IPS DF 6.9 (cell line): ENCODE data around the gene MCU.

Experiments used
- DNase-seq: peaks from one replicate; pipeline ENCODE4 v3.0.0-alpha.2; 2013; ENCODE audit warnings: low read depth, low spot score
- H3K27ac ChIP-seq: one replicate; pipeline ENCODE4 v1.5.1; 2013; ENCODE audit warnings: low read length, control low read depth
- H3K27me3 ChIP-seq: 2 replicates; pipeline ENCODE4 v1.6.1; 2013; ENCODE audit warnings: mild to moderate bottlenecking, low read length; ENCODE audit not compliant: control insufficient read depth, insufficient read depth
- H3K36me3 ChIP-seq: 2 replicates; pipeline ENCODE4 v1.6.1; 2013; ENCODE audit warnings: low read length; ENCODE audit not compliant: control insufficient read depth, insufficient read depth
- H3K4me1 ChIP-seq: 2 replicates; pipeline ENCODE4 v1.6.1; 2013; ENCODE audit warnings: low read length; ENCODE audit not compliant: control insufficient read depth, insufficient read depth
- H3K4me3 ChIP-seq: 2 replicates; pipeline ENCODE4 v1.5.1; 2013; ENCODE audit warnings: mild to moderate bottlenecking, low read length
- H3K9me3 ChIP-seq: 2 replicates; pipeline ENCODE4 v1.6.1; 2013; ENCODE audit warnings: low read length, inconsistent platforms; ENCODE audit not compliant: control insufficient read depth, insufficient read depth
- WGBS: extraction: QIAGEN DNeasy Blood & Tissue Kit; methylation state at CpG from one replicate; pipeline ENCODE4 v1.1.7; 2013; ENCODE audit warnings: mixed read lengths, missing lambda C conversion rate; ENCODE audit not compliant: insufficient read length, insufficient coverage; 5-methylcytosine and 5-hydroxymethylcytosine counted together

Gene MCU

DNA sequence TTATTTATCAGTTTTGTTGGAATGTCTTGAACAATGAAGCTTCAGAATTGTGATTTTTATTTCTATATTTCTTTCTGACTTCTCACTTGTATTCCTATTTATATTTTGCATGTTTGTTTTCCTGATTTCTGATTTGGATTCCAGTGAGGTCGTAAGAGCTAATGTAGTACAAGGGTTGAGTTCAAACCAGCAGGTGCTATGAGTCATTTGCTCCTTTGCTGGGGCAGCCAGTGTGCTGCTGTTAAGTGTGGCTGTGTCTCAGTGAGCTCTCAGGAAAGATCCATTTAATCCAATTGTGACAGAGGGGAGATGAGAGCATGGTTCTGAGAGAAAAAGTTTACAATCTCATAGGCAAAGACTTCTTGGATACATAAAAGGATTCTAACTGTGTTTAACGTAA lies 48.6 kb downstream of the MCU start:
- no peaks in the 10 kb centered on the region for H3K27me3 ChIP-seq
- H3K27ac ChIP-seq = no peak overlapping the region
- H3K9me3 ChIP-seq = no peaks in the 10 kb centered on the region
- H3K4me1 ChIP-seq = peaks cover 1% of the 10 kb centered on the region; the same call in 1 of the 2 replicates
- H3K36me3 ChIP-seq = no peaks in the 10 kb centered on the region; the same call in 1 of the 2 replicates
- no peak for DNase-seq
- H3K4me3 ChIP-seq = no peak overlapping the region
- no CpG with 5 or more reads among the region's 2 CpGs for WGBS

DNA sequence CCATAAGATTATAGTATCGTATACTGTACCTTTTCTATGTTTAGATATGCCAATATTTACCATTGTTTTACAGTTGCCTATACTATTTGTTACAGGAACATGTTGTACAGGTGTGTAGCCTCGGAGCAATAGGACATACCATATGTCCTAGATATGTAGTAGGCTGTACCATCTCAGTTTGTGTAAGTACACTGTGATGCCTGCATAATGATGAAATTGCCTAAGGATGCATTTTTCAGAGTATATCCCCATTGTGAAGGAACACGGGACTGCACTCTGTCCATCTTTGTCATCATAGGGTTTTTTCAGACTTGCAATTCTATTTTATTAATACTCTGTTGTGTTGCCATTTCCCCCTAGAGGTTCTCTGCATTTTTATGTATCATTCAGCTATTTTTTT lies 50.1 kb downstream of the MCU start:
- no peaks in the 10 kb centered on the region for H3K9me3 ChIP-seq
- no peak for DNase-seq
- H3K4me1 ChIP-seq = peaks cover 1% of the 10 kb centered on the region; the same call in 1 of the 2 replicates
- H3K36me3 ChIP-seq = no peaks in the 10 kb centered on the region; the same call in 1 of the 2 replicates
- H3K27me3 ChIP-seq = no peaks in the 10 kb centered on the region
- no CpG with 5 or more reads among the region's 3 CpGs for WGBS
- no peak overlapping the region for H3K27ac ChIP-seq
- no peak overlapping the region for H3K4me3 ChIP-seq

DNA sequence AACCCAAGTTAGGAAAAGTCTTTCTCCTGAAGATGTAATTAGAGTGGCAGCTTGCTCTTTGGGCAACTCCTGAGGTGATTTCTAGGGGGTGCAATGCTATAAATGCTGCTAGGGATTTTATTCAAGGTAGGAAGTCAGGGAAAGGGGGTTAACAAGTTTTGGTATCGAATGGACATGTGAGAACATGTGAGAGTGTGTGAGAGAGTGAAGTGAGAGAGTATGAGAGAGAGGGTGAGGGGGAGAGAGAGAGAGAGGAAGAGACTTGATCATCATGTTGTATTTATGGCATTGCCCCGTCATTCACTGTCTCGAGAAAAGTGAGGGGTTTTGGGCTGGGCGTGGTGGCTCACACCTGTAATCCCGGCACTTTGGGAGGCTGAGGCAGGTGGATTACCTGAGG lies 50.9 kb downstream of the MCU start:
- WGBS = 100% methylated on average over 1 of the region's 5 CpGs
- Histone ChIP-seq H3K4me3 (no peak overlapping the region), H3K4me1 (peaks cover 1% of the 10 kb centered on the region; the same call in 1 of the 2 replicates), H3K27me3 (no peaks in the 10 kb centered on the region), H3K36me3 (no peaks in the 10 kb centered on the region; the same call in 1 of the 2 replicates), H3K9me3 (no peaks in the 10 kb centered on the region), H3K27ac (no peak overlapping the region)
- no peak for DNase-seq

DNA sequence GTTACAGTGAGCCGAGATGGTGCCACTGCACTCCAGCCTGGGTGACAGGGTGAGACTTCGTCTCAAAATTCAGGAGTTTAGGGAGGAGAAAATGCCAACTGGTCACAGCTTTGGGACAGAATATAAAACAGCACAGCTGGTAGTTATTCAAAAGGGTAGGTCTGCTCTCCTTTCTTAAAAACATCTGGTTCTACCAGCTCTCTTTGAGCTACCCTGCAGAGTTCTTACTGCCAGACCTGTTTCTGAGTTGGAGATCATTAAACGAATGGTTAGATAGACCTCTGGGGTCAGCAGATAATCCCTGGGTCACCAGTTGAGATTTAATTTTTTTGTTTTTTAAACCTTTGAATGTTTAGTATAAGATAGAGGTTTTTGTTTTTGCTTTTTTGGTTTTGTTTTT lies 52.6 kb downstream of the MCU start:
- Histone ChIP-seq H3K9me3 (no peaks in the 10 kb centered on the region), H3K27me3 (no peaks in the 10 kb centered on the region), H3K36me3 (no peaks in the 10 kb centered on the region; the same call in 1 of the 2 replicates), H3K4me1 (no peaks in the 10 kb centered on the region; the same call in 1 of the 2 replicates), H3K27ac (no peak overlapping the region), H3K4me3 (no peak overlapping the region)
- WGBS = no CpG with 5 or more reads among the region's 3 CpGs
- no peak for DNase-seq

DNA sequence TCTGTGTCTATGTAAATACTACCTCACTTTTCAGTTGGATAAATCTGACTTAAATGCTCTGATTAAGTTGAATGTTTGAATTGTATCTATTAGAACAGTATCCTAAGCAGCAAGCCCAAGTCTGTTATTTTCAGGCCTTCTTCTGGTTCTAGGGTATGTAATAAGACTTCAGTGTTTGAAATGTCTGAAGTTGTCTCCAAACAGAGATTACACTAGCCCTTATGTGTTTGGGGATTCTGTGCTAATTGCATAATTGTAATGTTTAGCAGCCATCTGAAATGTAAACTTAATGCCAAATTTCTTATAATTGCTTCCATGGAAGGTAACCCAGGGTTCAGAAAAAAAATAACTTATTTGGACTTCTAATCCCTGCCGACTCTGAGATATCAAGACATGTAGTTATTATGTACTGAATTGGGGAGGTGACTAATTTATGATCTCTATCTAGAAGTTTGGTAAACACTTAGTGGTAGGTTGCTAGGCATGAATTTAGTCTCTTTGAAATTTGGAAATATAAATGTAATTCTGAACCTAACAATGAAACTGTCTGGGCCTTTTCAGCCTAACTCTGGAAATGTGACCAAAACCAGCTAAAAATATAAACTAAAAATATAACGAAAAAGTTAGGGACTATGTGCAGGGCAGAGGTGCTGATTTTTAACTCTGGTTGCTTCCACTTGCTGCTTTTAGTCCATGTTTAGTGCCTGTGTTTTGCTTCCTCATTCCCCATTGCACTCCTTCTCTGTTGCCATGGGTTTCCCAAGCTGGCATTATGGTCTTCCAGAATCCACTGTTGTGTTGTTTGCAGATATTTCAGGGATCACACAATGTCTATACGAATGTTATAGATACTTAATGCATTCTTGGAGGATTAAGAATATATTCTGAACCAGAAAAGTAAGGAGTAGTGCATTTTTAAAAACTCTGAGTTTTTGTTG lies 54.8 kb downstream of the MCU start:
- no peak overlapping the region for H3K4me3 ChIP-seq
- H3K4me1 ChIP-seq = no peaks in the 10 kb centered on the region; the same call in 1 of the 2 replicates
- no peaks in the 10 kb centered on the region; the same call in 1 of the 2 replicates for H3K36me3 ChIP-seq
- WGBS = no CpG with 5 or more reads among the region's 3 CpGs
- no peak overlapping the region for H3K27ac ChIP-seq
- no peaks in the 10 kb centered on the region for H3K9me3 ChIP-seq
- no peaks in the 10 kb centered on the region for H3K27me3 ChIP-seq
- DNase-seq = no peak

DNA sequence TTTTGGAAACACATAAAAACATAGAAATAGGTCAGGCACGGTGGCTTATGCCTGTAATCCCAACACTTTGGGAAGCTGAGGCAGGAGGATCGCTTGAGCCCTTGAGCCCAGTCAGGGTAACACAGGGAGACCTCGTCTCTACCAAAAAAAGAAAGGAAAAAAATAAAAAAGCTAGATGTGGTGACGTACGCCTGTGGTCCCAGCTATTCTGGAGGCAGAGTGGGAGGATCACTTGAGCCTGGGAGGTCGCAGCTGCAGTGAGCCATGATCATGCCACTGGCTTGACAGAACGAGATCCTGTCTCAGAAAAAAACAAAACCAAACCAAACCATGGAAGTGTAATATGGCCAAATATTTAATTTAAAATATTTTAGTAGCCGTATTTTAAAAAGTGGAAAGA lies 55.6 kb downstream of the MCU start:
- H3K9me3 ChIP-seq = no peaks in the 10 kb centered on the region
- no peak for DNase-seq

DNA sequence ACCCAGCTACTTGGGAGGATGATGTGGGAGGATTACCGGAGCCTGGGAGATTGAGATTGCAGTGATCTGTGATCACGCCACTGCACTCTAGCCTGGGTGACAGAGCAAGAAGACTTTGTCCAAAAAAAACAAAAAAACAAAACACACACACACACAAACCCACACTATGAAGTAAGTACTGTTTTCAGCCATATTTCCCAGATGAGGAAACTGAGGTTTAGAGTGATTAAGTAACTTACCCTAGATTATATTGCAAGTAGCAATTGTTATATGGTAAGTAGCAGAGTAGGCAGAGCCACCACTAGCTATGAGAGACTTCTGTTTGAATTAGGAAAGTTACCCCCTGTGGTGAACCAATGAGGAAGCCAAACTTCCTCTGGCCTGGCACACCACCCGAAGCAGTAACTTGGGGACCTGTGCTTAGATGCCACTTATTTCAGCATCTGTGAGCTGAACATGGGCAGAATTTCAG lies 61.9 kb downstream of the MCU start:
- no CpG with 5 or more reads among the region's 3 CpGs for WGBS
- Histone ChIP-seq H3K27ac (no peak overlapping the region), H3K36me3 (no peaks in the 10 kb centered on the region), H3K4me1 (peaks cover 8% of the 10 kb centered on the region; the same call in 1 of the 2 replicates), H3K27me3 (no peaks in the 10 kb centered on the region), H3K4me3 (no peak overlapping the region), H3K9me3 (no peaks in the 10 kb centered on the region)
- DNase-seq = no peak

More for the DNA sequence above, 55.6 kb downstream of the MCU start:
- Histone ChIP-seq H3K4me1 (no peaks in the 10 kb centered on the region; the same call in 1 of the 2 replicates), H3K27me3 (no peaks in the 10 kb centered on the region), H3K36me3 (no peaks in the 10 kb centered on the region), H3K27ac (no peak overlapping the region), H3K4me3 (no peak overlapping the region)
- no CpG with 5 or more reads among the region's 8 CpGs for WGBS

DNA sequence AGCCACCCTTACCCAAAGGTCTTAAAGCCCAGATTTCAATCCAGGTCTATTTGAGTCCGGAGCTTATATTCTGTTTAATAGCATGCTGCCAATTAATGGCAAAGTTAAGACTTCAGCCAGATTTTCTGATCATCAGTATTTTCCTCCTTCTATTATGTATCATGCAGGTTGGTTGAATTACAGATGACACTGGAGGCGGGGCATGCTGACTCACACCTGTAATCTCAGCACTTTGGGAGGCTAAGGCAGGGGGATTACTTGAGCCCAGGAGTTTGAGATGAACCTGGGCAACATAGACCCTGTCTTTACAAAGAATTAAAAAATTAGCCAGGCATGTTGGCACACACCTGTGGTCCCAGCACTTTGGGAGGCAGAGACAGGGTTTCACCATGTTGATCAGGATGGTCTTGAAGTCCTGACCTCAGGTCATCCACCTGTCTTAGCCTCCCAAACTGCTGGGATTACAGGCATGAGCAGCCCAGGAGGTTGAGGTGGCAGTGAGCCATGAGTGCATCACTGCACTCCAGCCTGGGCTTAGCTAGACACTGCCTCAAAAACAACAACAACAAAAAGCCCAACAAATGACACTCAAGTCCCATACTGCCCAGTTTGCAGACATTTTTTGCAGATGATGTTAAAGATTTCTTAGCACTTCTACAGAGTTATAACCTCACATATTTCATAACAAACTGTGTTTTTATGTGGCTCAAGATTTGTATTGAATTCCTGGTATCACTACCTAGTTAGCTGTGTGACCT lies 62.5 kb downstream of the MCU start:
- Histone ChIP-seq H3K36me3 (no peaks in the 10 kb centered on the region), H3K9me3 (no peaks in the 10 kb centered on the region), H3K4me1 (peaks cover 8% of the 10 kb centered on the region; the same call in 1 of the 2 replicates), H3K27me3 (no peaks in the 10 kb centered on the region), H3K4me3 (no peak overlapping the region), H3K27ac (no peak overlapping the region)
- no peak for DNase-seq
- WGBS = no CpG with 5 or more reads among the region's 2 CpGs

DNA sequence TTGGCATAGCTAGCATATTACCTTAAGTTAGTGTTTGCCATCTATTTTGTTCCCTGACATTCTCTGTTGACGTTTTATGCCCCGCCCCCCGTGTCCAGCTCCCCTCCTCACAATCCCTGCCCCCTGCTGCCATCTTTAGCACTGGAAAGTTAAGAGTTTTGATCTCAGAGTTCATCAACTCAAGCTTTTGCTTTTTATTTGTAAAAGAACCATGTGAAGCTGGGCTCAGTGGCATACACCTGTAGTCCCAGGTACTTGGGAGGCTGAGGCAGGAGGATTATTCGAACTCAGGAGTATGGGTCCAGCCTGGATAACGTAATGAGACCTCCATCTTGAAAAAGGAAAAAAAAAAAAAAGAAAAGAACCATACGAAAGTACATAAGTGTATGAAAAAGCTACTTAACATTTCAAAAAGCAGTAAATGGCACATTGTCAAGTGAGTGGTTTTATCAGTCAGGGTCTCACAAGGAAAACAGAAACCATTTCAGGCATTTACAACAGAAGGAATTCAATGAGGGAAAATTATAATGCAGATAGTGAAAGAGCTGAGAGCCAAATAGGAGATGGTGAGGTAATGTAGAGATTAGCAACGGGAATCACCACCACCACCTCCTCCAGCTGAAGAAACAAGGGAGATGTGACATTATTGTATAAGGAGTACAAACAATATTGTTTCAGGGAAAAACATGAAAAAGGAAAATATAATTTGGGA lies 64.9 kb downstream of the MCU start:
- H3K9me3 ChIP-seq = no peaks in the 10 kb centered on the region
- peak; percentile 33 for DNase-seq
- no peaks in the 10 kb centered on the region for H3K36me3 ChIP-seq
- WGBS = no CpG with 5 or more reads among the region's 7 CpGs
- H3K27me3 ChIP-seq = no peaks in the 10 kb centered on the region
- no peak overlapping the region for H3K4me3 ChIP-seq
- H3K4me1 ChIP-seq = peaks cover 8% of the 10 kb centered on the region; the same call in 1 of the 2 replicates
- no peak overlapping the region for H3K27ac ChIP-seq

DNA sequence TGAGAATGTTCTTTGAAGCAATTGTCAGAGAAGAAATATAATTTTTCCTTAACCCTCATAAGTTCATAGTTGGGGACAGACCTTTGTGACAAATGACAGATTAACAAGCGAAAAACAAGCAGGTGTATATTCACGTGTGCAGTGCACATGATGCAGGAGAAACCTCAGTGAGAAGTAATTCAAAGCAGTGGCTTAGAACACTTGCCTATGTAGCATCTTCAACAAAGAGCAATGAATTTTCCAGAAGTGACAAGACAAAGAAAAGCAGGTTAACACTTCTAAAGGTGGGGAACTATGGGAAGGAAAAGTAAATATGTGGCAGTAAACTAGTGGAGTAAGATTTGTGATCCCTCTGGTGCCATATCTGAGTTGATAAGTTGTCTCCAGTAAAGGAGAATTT lies 65.8 kb downstream of the MCU start:
- no CpG with 5 or more reads among the region's 2 CpGs for WGBS
- no peaks in the 10 kb centered on the region for H3K9me3 ChIP-seq
- H3K36me3 ChIP-seq = no peaks in the 10 kb centered on the region
- peaks cover 8% of the 10 kb centered on the region; the same call in 1 of the 2 replicates for H3K4me1 ChIP-seq
- no peak overlapping the region for H3K27ac ChIP-seq
- H3K27me3 ChIP-seq = no peaks in the 10 kb centered on the region
- H3K4me3 ChIP-seq = no peak overlapping the region
- DNase-seq = no peak
